CD8-positive, alpha-beta memory T cell (primary cell): ENCODE measurements around the gene TGFB1. TPM values are rescaled to one million over a fixed set of nuclear protein-coding genes. Genes with fewer than 3 reads are reported as not detected.
A peak's percentile ranks its signal among the peaks of the same experiment; 100 is the strongest.
"Not testable (repeated sequence)": the region's sequence is repeated elsewhere in the genome, so short reads cannot be mapped to it uniquely, and the experiment has no call there.

Source experiments
- CTCF ChIA-PET: fragments of 350-600 bp; sonication (Branson Sonifier 250); formaldehyde crosslinking; loops from one replicate; lab custom pipeline; 2021; ENCODE audit warnings: antibody characterized with exemption; lab: Charles Lee
- POLR2A ChIA-PET: fragments of 350-600 bp; sonication (Branson Sonifier 250); formaldehyde crosslinking; loops from one replicate; lab custom pipeline; 2021; ENCODE audit warnings: antibody characterized with exemption; lab: Charles Lee
- DNase-seq, 5 donors: peaks; one replicate each; pipeline versions ENCODE4 v3.0.0 to v3.0.0-alpha.2; 2020 to 2022; ENCODE audit warnings: mixed read lengths in 1 of 5
- H3K27ac ChIP-seq: one replicate; pipeline ENCODE4 v1.7.0; 2013; ENCODE audit warnings: low read depth, mild to moderate bottlenecking, low read length, moderate library complexity
- H3K27me3 ChIP-seq: 2 replicates; pipeline ENCODE4 v1.7.0; 2013; ENCODE audit warnings: low read length, mild to moderate bottlenecking; ENCODE audit not compliant: insufficient read depth, poor library complexity, severe bottlenecking
- H3K36me3 ChIP-seq: 2 replicates; pipeline ENCODE4 v1.7.0; 2013; ENCODE audit warnings: mild to moderate bottlenecking, low read length, moderate library complexity; ENCODE audit not compliant: insufficient read depth
- H3K4me1 ChIP-seq: 2 replicates; pipeline ENCODE4 v1.7.0; 2013; ENCODE audit warnings: mild to moderate bottlenecking, low read length, moderate library complexity; ENCODE audit not compliant: insufficient read depth
- H3K4me3 ChIP-seq: 2 replicates; pipeline ENCODE4 v1.7.0; 2013; ENCODE audit warnings: mild to moderate bottlenecking, low read length
- H3K9me3 ChIP-seq: 2 replicates; pipeline ENCODE4 v1.7.0; 2013; ENCODE audit warnings: mild to moderate bottlenecking, low read length
- H3K27ac Mint-ChIP-seq, 8 donors: one replicate each; pipeline ENCODE4 v1.8.0; 2020 to 2021; ENCODE audit warnings: mixed read lengths in 8 of 8, mild to moderate bottlenecking in 6 of 8, inconsistent platforms in 3 of 8, moderate library complexity in 3 of 8
- H3K27me3 Mint-ChIP-seq, 2 donors: one replicate each; pipeline ENCODE4 v1.8.0; 2020 to 2021; ENCODE audit warnings: mixed read lengths in 2 of 2, mild to moderate bottlenecking in 1 of 2, moderate library complexity in 1 of 2
- H3K36me3 Mint-ChIP-seq, 3 donors: one replicate each; pipeline ENCODE4 v1.8.0; 2020 to 2021; ENCODE audit warnings: mixed read lengths in 3 of 3, inconsistent platforms in 1 of 3, mild to moderate bottlenecking in 1 of 3
- H3K4me1 Mint-ChIP-seq, 3 donors: one replicate each; pipeline ENCODE4 v1.8.0; 2020 to 2021; ENCODE audit warnings: mixed read lengths in 3 of 3, inconsistent platforms in 1 of 3, mild to moderate bottlenecking in 1 of 3
- H3K4me3 Mint-ChIP-seq, 7 donors: one replicate each; pipeline ENCODE4 v1.8.0; 2020 to 2021; ENCODE audit warnings: mixed read lengths in 7 of 7, mild to moderate bottlenecking in 6 of 7, moderate library complexity in 4 of 7, inconsistent platforms in 2 of 7
- H3K9me3 Mint-ChIP-seq, 5 donors: one replicate each; pipeline ENCODE4 v1.8.0; 2020 to 2022; ENCODE audit warnings: mixed read lengths in 5 of 5, mild to moderate bottlenecking in 3 of 5, moderate library complexity in 2 of 5, inconsistent platforms in 1 of 5
- polyA plus RNA-seq: library from polyadenylated mRNA; unstranded; fragments of 300-500 nt; fragmentation: Illumina TruSeq; gene quantifications from one replicate; pipeline ENCODE4 v1.2.3, GENCODE V29; 2021
- total RNA-seq, 2 experiments: library from RNA; stranded (reverse); gene quantifications; one replicate each; pipeline ENCODE4 v1.2.3, GENCODE V29; 2021

TGFB1 gene
- total and polyA plus RNA-seq, 3 experiments from 2014 or later = 104 to 161 (median 152) TPM

DNA sequence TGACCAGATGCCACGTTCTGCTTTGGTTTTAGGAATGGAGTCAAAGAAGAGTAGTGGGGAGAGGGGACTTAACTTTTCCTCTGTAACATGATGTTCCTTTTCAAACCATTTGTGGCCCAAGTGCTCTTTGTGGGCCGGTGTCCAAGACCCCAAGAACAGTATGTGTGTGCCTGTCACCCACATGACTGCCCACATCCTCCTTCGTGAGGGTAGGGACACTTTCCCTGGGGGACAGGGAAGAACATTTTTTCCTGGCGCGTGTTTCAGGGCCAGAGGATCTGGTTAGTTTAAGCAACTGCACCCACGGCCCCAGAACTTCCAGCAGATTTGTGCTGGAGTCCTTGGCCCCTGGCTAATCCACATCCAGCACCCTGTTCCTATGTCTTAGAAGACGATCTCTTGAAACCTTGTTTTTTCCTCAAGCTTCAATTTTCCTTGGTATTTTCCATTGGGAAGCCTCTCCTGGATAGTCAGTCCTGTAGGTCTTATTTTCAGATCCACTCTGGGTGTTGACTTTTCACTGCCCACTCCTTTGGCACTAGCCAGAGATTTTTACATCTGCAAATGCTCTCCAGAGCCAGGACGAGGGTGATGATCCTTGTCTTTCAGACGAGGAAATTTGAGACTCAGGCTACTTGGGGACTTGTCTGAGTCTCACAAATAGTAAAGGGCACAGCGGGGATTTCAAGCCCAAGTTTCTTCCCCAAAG, 54.5 kb downstream of the TGFB1 start:
- Histone ChIP-seq H3K9me3 (no peaks in the 10 kb centered on the region), H3K27ac (peak overlapping the region; percentile 68), H3K4me3 (no peak overlapping the region), H3K27me3 (no peaks in the 10 kb centered on the region), H3K36me3 (peaks cover 51% of the 10 kb centered on the region), H3K4me1 (peaks cover 85% of the 10 kb centered on the region)
- peaks cover 18 to 97% (median 52%) of the 10 kb centered on the region in 3 donors for H3K36me3 Mint-ChIP-seq
- no peaks in the 10 kb centered on the region for H3K27me3 Mint-ChIP-seq
- ChIA-PET POLR2A (interaction anchor here (1.0 to 3.2 kb wide), 2 partner anchors 35 to 256 kb away, joined by 3 to 16 read pairs; partner anchors contain the start of gene HNRNPUL1), CTCF (interaction anchor here (1.3 to 4.0 kb wide), 3 partner anchors 9 to 95 kb away, joined by 4 to 24 read pairs (median 10); partner anchors contain the start of gene HNRNPUL1)
- peak in 1 of 5 donors; percentile 7 for DNase-seq
- peaks cover 86 to 100% (median 98%) of the 10 kb centered on the region in 3 donors for H3K4me1 Mint-ChIP-seq
- H3K27ac Mint-ChIP-seq = peak overlapping the region; percentile 96 to 100 (median 98)
- no peaks in the 10 kb centered on the region for H3K9me3 Mint-ChIP-seq
- H3K4me3 Mint-ChIP-seq = peak overlapping the region; percentile 31 to 72 (median 66)

DNA sequence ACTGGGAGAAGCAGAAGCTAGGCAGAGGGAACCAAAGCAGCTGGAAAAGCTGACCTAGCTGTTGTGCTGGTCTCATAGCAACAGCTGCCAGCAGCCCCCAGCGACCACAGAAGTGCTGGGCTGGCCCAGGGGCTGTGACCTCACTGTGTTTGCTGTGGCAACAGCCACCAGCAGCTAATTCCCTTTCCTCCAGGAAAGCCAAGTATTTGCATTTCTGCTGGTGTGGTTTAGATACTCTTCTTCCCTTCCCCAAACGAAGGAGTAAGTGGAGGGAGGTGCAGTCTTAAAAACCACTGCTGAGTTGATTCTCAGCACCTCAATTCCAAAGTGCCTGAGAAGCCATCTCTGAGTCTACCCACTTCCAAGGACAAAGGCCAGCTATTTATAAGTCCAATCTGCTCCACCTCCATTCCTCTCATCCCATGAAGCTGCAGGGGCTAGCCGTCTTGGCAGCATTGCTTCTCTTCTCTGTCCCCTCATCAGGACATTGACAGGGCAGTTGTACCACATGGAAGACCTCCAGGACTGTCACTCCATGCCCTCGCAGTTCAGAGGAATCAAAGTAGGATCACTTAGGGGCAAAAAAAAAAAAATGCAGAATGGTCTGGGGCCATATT, 55.3 kb downstream of the TGFB1 start:
- Mint-ChIP-seq H3K36me3 (peaks cover 15 to 97% (median 53%) of the 10 kb centered on the region in 3 donors), H3K9me3 (no peaks in the 10 kb centered on the region), H3K27ac (peak overlapping the region; percentile 96 to 100 (median 98)), H3K27me3 (no peaks in the 10 kb centered on the region), H3K4me3 (peak overlapping the region; percentile 37 to 67 (median 64)), H3K4me1 (peaks cover 80 to 93% (median 90%) of the 10 kb centered on the region in 3 donors)
- DNase-seq = peak; percentile 45 to 78 (median 56)
- Histone ChIP-seq H3K4me3 (no peak overlapping the region), H3K27me3 (no peaks in the 10 kb centered on the region), H3K4me1 (peaks cover 77% of the 10 kb centered on the region), H3K9me3 (no peaks in the 10 kb centered on the region), H3K27ac (peak overlapping the region; percentile 68), H3K36me3 (peaks cover 52% of the 10 kb centered on the region)
- CTCF ChIA-PET = interaction anchor here (1.2 to 4.0 kb wide), 3 partner anchors 10 to 94 kb away, joined by 3 to 24 read pairs (median 10); no protein-coding TSS in a partner anchor
- POLR2A ChIA-PET = interaction anchor here (3.2 kb wide), 1 partner anchor 35 kb away, joined by 16 read pairs; the partner anchor contains the start of gene HNRNPUL1

GRCh38 chr19:41297628-41298347, 55.9 kb downstream of the TGFB1 start:
- Histone ChIP-seq H3K4me3 (no peak overlapping the region), H3K36me3 (peaks cover 58% of the 10 kb centered on the region), H3K27ac (peak overlapping the region; percentile 68), H3K9me3 (no peaks in the 10 kb centered on the region), H3K4me1 (peaks cover 70% of the 10 kb centered on the region), H3K27me3 (no peaks in the 10 kb centered on the region)
- ChIA-PET POLR2A (interaction anchor here (0.6 to 3.2 kb wide), 2 partner anchors 9 to 34 kb away, joined by 3 to 16 read pairs; partner anchors contain the start of gene HNRNPUL1), CTCF (interaction anchor here (1.2 to 4.0 kb wide), 3 partner anchors 10 to 94 kb away, joined by 3 to 24 read pairs (median 10); no protein-coding TSS in a partner anchor)
- DNase-seq = peak in 1 of 5 donors; percentile 36
- Mint-ChIP-seq H3K27ac (peak overlapping the region; percentile 96 to 100 (median 98)), H3K4me3 (peak overlapping the region; percentile 37 to 67 (median 61)), H3K36me3 (peaks cover 12 to 97% (median 52%) of the 10 kb centered on the region in 3 donors), H3K9me3 (no peaks in the 10 kb centered on the region), H3K4me1 (peaks cover 73 to 86% (median 83%) of the 10 kb centered on the region in 3 donors), H3K27me3 (no peaks in the 10 kb centered on the region)

- Mint-ChIP-seq H3K27ac (peak overlapping the region; percentile 96 to 100 (median 98)), H3K4me1 (peaks cover 63 to 72% (median 70%) of the 10 kb centered on the region in 3 donors), H3K9me3 (no peaks in the 10 kb centered on the region), H3K36me3 (peaks cover 11 to 99% (median 53%) of the 10 kb centered on the region in 3 donors), H3K4me3 (peak overlapping the region in 6 of 7 donors; percentile 21 to 83 (median 66)), H3K27me3 (no peaks in the 10 kb centered on the region)
- Histone ChIP-seq H3K27me3 (no peaks in the 10 kb centered on the region), H3K36me3 (peaks cover 71% of the 10 kb centered on the region), H3K4me3 (no peak overlapping the region), H3K4me1 (peaks cover 57% of the 10 kb centered on the region), H3K27ac (no peak overlapping the region), H3K9me3 (no peaks in the 10 kb centered on the region)
- ChIA-PET POLR2A (interaction anchor here (3.2 kb wide), 1 partner anchor 33 kb away, joined by 16 read pairs; the partner anchor contains the start of gene HNRNPUL1), CTCF (interaction anchor here (1.5 to 4.0 kb wide), 2 partner anchors 12 to 31 kb away, joined by 3 to 24 read pairs; no protein-coding TSS in a partner anchor)
- DNase-seq = no peak
Observed at GRCh38 chr19:41296433-41296871, 57.3 kb downstream of the TGFB1 start.

- Mint-ChIP-seq H3K9me3 (no peaks in the 10 kb centered on the region), H3K27ac (peak overlapping the region in 7 of 8 donors; percentile 96 to 100 (median 97)), H3K4me1 (peaks cover 55 to 67% (median 61%) of the 10 kb centered on the region in 3 donors), H3K4me3 (no peak overlapping the region), H3K36me3 (peaks cover 11 to 96% (median 47%) of the 10 kb centered on the region in 3 donors), H3K27me3 (no peaks in the 10 kb centered on the region)
- ChIA-PET CTCF (interaction anchor here (1.5 to 1.8 kb wide), 2 partner anchors 13 to 30 kb away, joined by 3 to 5 read pairs; no protein-coding TSS in a partner anchor), POLR2A (interaction anchor here (1.1 kb wide), 1 partner anchor 13 kb away, joined by 3 read pairs; no protein-coding TSS in a partner anchor)
- Histone ChIP-seq H3K36me3 (peaks cover 72% of the 10 kb centered on the region), H3K9me3 (no peaks in the 10 kb centered on the region), H3K4me1 (peaks cover 48% of the 10 kb centered on the region), H3K27ac (no peak overlapping the region), H3K4me3 (no peak overlapping the region), H3K27me3 (no peaks in the 10 kb centered on the region)
- no peak for DNase-seq
Observed at GRCh38 chr19:41295499-41295898, 58.2 kb downstream of the TGFB1 start.

DNA sequence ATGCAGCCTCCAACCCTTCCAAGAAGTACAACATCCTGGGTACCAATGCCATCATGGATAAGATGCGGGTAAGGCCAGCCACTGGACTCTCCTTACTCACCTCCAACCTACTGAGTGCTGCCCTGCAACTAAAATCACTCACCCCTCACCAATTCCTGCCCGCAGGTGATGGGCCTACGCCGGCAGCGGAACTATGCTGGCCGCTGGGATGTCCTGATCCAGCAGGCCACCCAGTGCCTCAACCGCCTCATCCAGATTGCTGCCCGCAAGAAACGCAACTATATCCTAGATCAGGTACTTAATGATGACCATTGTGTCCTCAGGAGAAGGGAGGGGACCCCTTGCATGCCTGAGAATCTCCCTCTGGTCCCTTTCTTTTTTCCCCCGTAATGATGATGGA, 59.3 kb downstream of the TGFB1 start:
- no peak for DNase-seq
- Histone ChIP-seq H3K36me3 (peaks cover 76% of the 10 kb centered on the region), H3K27ac (no peak overlapping the region), H3K4me3 (no peak overlapping the region), H3K4me1 (peaks cover 37% of the 10 kb centered on the region), H3K9me3 (no peaks in the 10 kb centered on the region), H3K27me3 (no peaks in the 10 kb centered on the region)
- Mint-ChIP-seq H3K4me3 (peak overlapping the region in 1 of 7 donors; percentile 18), H3K36me3 (peaks cover 11 to 95% (median 46%) of the 10 kb centered on the region in 3 donors), H3K27ac (peak overlapping the region in 7 of 8 donors; percentile 10 to 97 (median 65)), H3K9me3 (no peaks in the 10 kb centered on the region), H3K4me1 (peaks cover 45 to 62% (median 49%) of the 10 kb centered on the region in 3 donors), H3K27me3 (no peaks in the 10 kb centered on the region)
- POLR2A ChIA-PET = no interaction called here
- CTCF ChIA-PET = interaction anchor here (1.8 kb wide), 1 partner anchor 14 kb away, joined by 5 read pairs; no protein-coding TSS in a partner anchor

- H3K27me3 ChIP-seq, H3K27me3 Mint-ChIP-seq, H3K4me3 ChIP-seq, H3K9me3 Mint-ChIP-seq, H3K9me3 ChIP-seq, H3K27ac ChIP-seq, DNase-seq, H3K4me3 Mint-ChIP-seq, H3K4me1 ChIP-seq, POLR2A ChIA-PET: not testable (repeated sequence)
- CTCF ChIA-PET = interaction anchor here (1.3 kb wide), 1 partner anchor 32 kb away, joined by 3 read pairs; no protein-coding TSS in a partner anchor
- Mint-ChIP-seq H3K4me1 (peaks cover 12 to 29% (median 12%) of the 10 kb centered on the region in 3 donors), H3K27ac (peak overlapping the region in 3 of 8 donors; percentile 63 to 64 (median 64)), H3K36me3 (peaks cover 14 to 89% (median 27%) of the 10 kb centered on the region in 3 donors)
- H3K36me3 ChIP-seq = peaks cover 70% of the 10 kb centered on the region
Observed at GRCh38 chr19:41289814-41290213, 63.9 kb downstream of the TGFB1 start.
